ENCODE results near the gene XPO6. TPM values are rescaled to one million over a fixed set of nuclear protein-coding genes. Genes with fewer than 3 reads are reported as not detected.
A peak's percentile ranks its signal among the peaks of the same experiment; 100 is the strongest.

The XPO6 gene
- total RNA-seq, 1 experiment from 2014 or later, result 85.2 TPM

DNA sequence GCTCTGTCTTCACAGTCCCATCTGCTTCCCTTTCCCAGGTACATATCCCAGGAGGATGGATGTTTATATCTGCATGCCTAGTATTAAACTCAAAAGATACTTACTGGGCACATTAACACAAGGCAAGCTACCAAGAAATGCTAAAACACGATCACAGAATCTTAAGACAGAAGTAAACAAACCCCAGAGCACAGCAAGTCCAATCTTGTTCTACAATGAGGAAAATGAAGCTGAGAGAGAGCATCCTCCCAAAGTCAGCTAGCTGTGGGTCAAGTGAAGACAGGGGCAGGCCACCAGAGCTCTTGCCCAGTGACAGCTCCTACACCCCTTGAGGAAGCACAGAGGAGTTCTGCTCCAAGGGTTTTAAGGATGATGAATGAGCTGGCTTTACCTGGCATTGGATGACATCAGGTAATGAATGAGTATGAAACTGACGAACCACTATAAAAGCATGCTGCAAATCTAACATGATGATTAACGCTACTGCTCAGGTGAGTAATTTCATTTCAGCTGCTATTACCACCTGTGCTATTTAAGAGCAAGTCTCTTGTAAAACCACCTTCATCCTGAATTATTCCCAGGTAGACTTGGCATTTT lies 20.3 kb downstream of the XPO6 start:
- in situ Hi-C loops (cut with HindIII; ENCODE audit: low pct_unique_long_range_greater_than_20kb, low sequenced_read_pairs), result no loop called here
- DNase-seq (ENCODE audit: low read depth, low spot score), result no peak

DNA sequence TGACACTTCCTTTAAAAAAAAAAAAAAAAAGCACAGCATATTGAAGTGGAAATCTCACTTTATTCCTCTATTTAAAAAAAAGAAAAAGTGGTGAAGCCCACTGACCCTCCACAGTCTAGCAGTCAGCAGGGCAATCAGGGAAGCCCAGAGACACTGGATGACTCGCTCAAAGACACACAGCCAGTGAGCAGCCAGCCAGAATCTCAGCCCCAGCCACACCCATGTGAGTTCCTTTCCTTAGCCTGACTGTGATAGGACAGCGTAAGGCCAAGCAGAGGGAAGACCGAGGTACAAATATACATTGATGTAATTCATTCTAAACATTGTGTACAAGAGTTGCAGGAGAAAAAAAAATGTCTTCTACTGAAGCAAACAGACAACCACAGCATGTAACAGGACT lies 22.5 kb downstream of the XPO6 start:
- in situ Hi-C loops (cut with HindIII; ENCODE audit: low pct_unique_long_range_greater_than_20kb, low sequenced_read_pairs), result no loop called here
- DNase-seq (ENCODE audit: low read depth, low spot score), result no peak

- DNase-seq (ENCODE audit: low read depth, low spot score), result no peak
- in situ Hi-C loops (cut with HindIII; ENCODE audit: low pct_unique_long_range_greater_than_20kb, low sequenced_read_pairs), result no loop called here
These were observed 23.5 kb downstream of the XPO6 start for GRCh38 chr16:28188085-28188916.

- in situ Hi-C loops (cut with HindIII; ENCODE audit: low pct_unique_long_range_greater_than_20kb, low sequenced_read_pairs), result no loop called here
- DNase-seq (ENCODE audit: low read depth, low spot score), result no peak
These were observed 24.2 kb downstream of the XPO6 start for GRCh38 chr16:28187595-28188004.

- no peak for DNase-seq (ENCODE audit: low read depth, low spot score)
- in situ Hi-C loops (cut with HindIII; ENCODE audit: low pct_unique_long_range_greater_than_20kb, low sequenced_read_pairs), result no loop called here
These were observed 25.0 kb downstream of the XPO6 start for GRCh38 chr16:28186752-28187151.

DNA sequence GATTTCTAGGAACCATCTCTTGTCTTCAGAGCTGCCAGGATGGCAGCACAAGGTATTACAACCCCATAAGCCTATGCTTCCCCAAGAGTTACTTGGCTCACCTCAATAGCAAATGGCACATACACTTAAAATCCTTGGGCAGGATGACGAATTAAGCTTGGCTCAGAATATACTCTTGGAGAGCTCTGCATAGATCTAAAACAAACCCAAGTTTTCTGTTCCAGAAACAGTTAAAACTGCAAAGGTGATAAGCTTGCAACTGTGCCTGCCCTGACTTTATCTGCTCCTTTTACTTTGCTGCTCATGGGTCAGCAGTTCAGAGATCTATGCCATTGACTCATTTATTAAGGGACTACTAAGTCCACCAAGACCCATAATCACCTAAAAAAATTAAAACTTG lies 26.1 kb downstream of the XPO6 start:
- DNase-seq (ENCODE audit: low read depth, low spot score), result no peak
- in situ Hi-C loops (cut with HindIII; ENCODE audit: low pct_unique_long_range_greater_than_20kb, low sequenced_read_pairs), result no loop called here

DNA sequence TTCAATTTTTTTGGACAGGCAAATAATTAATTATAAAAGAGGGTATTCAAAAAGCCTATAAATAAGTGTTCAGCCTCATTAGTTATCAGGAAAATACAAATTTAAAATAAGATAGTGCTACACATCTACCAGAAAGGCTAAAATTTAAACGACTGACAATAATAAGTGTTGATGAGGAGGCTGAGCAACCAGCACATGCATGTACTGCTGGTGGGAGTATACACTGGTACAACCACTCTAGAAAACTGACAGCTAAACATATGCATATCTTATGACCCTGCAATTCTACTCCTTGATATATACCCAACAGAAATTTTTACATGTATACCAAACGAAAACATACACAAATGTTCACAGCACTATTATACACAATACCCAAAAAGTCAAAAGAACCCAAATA lies 27.1 kb downstream of the XPO6 start:
- in situ Hi-C loops (cut with HindIII; ENCODE audit: low pct_unique_long_range_greater_than_20kb, low sequenced_read_pairs), result no loop called here
- no peak for DNase-seq (ENCODE audit: low read depth, low spot score)

DNA sequence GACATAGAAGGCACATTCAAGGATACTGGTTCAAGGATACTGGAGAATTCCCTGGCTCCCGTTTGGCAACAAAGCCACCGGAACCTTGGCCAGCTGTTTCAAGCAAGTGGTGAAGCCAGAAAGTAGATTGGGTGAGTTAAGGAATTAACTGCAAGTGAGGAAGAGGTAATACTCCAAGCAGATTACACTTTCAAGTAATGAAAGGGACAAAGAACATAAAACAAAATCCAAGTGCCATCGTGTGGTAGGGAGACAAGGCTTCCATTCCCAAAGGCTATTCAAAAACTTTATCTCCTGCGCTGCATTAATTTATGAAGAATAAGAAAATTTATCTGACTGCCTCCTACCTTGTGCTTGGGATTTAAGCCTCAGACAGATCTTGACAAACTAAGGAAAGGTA lies 27.8 kb downstream of the XPO6 start:
- in situ Hi-C loops (cut with HindIII; ENCODE audit: low pct_unique_long_range_greater_than_20kb, low sequenced_read_pairs), result no loop called here
- DNase-seq (ENCODE audit: low read depth, low spot score), result no peak

DNA sequence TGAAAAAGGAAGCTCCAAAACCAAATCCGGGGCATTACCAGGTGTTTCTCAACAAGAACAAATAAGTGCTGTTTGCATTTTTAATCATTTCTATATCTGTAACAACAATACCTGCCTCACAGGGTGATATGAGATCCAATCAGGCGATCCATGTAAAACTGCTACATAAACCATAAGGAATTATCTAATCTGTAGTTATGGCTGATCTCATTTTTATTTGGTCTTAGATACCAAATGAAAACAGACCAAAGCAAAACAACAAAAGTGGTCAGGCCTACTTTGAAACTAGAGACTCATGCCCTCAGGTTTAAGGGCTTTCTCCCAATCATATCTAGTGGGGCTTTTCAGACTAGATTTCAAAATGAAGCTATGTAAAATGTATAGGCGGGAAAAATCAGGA lies 28.3 kb downstream of the XPO6 start:
- in situ Hi-C loops (cut with HindIII; ENCODE audit: low pct_unique_long_range_greater_than_20kb, low sequenced_read_pairs), result no loop called here
- DNase-seq (ENCODE audit: low read depth, low spot score), result no peak

DNA sequence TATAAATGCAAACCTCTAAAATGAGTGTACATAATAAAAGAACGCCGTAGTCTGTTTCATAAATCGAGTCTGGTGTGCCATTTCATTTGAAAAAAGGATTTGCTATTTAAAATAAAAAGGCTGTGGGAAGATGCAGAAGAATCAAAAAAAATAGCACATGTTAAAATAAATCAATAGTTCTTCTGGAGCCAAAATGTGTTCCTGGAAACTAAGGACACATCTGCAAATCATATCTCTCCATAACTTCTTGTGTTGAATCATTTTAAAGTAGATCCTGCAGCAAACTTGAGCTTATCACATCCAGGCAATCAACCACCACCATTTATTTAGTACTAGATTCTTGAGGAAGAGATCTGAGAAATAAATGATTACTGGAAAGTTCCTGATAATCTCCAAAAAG lies 29.0 kb downstream of the XPO6 start:
- in situ Hi-C loops (cut with HindIII; ENCODE audit: low pct_unique_long_range_greater_than_20kb, low sequenced_read_pairs), result no loop called here
- no peak for DNase-seq (ENCODE audit: low read depth, low spot score)

DNA sequence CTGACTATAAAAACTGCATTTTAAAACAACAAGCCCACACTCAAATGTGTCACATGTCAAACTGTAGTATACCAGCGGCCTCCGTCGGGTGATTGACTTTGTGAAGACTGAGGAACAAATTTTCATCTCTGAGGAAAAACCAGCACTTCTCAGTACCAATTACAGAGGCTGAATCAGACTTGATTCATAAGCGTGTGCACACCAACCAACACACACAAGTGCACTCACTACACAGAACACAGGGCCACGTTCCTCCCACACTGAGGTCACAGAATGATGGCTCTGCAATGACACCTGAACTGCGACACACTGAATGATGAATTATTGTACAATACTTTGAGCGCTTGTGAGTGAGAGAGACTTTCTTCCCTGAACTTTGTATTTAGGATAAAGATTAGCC lies 29.6 kb downstream of the XPO6 start:
- DNase-seq (ENCODE audit: low read depth, low spot score), result no peak
- in situ Hi-C loops (cut with HindIII; ENCODE audit: low pct_unique_long_range_greater_than_20kb, low sequenced_read_pairs), result no loop called here

- in situ Hi-C loops (cut with HindIII; ENCODE audit: low pct_unique_long_range_greater_than_20kb, low sequenced_read_pairs), result no loop called here
These were observed 30.2 kb downstream of the XPO6 start for GRCh38 chr16:28181515-28181914.

DNA sequence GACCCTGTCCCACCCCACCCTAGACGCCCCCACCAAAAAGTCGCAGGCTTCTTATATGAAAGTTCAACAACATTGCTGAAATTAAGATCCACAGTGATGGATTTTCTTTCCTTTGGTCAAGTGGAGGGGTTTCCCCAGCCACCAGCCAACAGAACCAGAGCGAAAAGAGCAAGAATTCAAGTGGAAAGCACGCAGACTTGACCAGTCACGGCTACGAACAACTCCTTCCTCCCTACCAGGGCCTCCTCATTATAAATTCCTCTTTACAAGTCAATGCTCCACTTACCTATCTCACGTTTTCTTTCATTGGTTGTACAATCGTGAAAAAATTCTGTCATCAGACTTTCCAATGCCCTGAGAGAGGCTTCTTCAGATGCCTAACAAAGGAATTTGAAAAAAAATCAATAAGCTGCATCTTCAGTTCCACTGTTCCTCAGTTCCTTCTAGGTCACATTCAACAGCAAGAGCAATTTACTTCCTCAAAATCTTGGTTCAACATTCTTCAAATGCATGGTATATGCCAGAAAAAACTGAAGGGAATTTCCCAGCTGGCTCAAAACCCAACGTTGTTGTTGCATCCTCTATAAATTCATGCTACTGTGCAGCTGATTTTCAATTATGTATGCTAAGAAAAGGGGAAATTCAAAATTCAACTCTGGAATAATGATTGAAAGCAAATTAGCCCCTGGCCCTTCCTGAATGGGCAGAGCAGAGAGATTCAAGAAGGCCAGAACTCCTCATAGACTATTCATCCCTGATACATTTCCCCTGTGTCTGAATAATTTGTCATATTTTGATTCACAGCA lies 30.9 kb downstream of the XPO6 start:
- no peak for DNase-seq (ENCODE audit: low read depth, low spot score)
- in situ Hi-C loops (cut with HindIII; ENCODE audit: low pct_unique_long_range_greater_than_20kb, low sequenced_read_pairs), result no loop called here

More at GRCh38 chr16:28181515-28181914, 30.2 kb downstream of the XPO6 start:
- DNase-seq (ENCODE audit: low read depth, low spot score), result peak; percentile 77

DNA sequence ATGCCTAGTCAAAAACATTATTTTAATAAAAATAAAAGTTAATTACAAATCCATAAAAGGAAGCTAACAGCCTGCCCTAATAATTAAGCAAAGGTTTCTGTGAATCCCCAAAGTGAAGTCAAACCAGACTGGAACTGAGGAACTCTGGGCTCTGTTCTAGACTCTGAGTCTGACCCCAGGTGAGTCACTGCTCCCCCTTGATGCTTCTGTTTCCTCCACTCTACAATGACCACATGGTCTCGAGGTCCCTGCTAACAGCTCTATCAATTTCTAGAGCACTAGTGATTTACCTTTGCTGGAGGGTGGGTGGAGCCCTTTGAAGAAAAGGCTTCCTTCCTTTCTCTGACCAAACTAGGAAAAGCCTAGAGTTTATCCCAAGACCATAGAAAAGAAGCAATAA lies 32.4 kb downstream of the XPO6 start:
- in situ Hi-C loops (cut with HindIII; ENCODE audit: low pct_unique_long_range_greater_than_20kb, low sequenced_read_pairs), result no loop called here
- DNase-seq (ENCODE audit: low read depth, low spot score), result no peak

DNA sequence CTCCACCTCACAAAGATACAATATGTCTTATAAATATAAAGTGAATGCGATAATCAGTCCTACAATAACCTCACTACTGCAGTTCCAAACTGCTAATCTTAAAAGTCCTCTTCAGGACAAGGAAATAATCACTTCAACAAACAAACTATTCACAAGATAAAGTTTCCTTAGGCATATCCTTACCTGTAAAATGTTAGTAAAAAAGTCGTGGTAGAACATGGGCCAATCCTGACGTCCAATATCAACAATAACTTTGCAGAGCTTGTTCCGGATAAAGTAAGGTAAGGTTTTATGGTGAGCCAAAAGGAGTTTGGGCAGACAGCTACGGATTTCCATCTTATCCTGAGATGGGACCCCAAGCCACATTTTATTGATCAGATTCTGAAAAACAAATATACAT lies 36.0 kb downstream of the XPO6 start:
- no peak for DNase-seq (ENCODE audit: low read depth, low spot score)
- in situ Hi-C loops (cut with HindIII; ENCODE audit: low pct_unique_long_range_greater_than_20kb, low sequenced_read_pairs), result no loop called here

GRCh38 chr16:28172336-28172735 lies 39.4 kb downstream of the XPO6 start:
- in situ Hi-C loops (cut with HindIII; ENCODE audit: low pct_unique_long_range_greater_than_20kb, low sequenced_read_pairs), result no loop called here
- DNase-seq (ENCODE audit: low read depth, low spot score), result no peak

DNA sequence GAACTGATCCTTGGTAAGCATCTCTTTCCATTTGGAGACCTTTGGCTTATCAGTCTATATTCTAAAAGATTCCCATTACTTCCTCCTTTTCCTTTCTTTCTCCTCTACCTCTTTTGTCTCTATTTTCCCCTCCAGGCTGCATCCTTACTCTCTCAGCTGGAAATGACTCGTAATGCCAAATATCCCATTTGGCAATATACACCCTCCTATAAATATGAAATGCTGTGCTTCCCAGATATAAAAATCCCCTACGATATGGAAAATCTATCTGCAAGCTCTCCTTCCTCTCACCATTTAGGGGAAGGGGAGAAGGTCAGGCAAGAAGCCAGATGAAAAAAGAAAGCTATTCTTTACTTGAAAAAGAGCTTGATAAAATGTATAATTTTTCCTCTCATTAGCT lies 39.9 kb downstream of the XPO6 start:
- no peak for DNase-seq (ENCODE audit: low read depth, low spot score)
- in situ Hi-C loops (cut with HindIII; ENCODE audit: low pct_unique_long_range_greater_than_20kb, low sequenced_read_pairs), result no loop called here

- DNase-seq (ENCODE audit: low read depth, low spot score), result no peak
- in situ Hi-C loops (cut with HindIII; ENCODE audit: low pct_unique_long_range_greater_than_20kb, low sequenced_read_pairs), result no loop called here
These were observed 42.7 kb downstream of the XPO6 start for GRCh38 chr16:28168991-28169554.

All from SK-MEL-5 (cell line).